ENCODE data around the gene SLC17A7.
"Not testable (repeated sequence)": the region's sequence is repeated elsewhere in the genome, so short reads cannot be mapped to it uniquely, and the experiment has no call there.

SLC17A7 gene

DNA sequence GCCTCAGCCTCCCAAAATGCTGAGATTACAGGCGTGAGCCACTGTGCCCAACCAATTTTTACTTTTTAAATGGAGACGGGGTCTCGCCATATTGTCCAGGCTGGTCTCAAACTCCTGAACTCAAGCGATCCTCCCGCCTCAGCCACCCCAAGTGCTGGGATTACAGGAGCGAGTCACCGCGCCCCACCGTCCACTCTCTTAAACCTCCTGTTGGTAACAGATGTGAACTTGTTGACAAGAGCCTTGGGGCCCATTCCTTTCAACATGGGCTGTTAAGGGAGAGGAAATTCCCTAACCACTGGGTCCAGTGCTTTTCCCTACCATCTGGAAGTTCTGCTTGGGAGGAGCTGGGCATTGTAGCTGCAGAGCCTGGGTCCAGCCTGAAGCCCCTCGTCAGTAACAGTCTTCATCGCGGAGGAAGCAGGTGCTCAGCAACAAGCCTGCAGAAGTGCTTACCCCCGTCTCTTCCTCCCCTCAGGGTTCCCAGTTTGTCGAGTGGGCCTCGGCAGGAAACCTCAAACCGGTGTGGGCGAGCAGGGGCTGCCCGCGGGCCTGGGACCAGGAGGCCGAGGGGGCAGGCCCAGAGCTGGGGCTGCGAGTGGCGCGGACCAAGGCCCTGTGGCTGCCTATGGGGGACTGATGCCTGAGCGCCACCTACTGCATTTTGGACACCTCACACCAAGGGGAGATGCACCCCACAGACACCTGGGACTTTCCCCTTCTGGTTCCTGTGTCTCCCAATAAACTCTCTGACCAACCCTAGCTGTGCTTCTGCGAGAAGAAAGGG, 28.7 kb upstream of the SLC17A7 start:
- DNase-seq = peak; percentile 70

DNA sequence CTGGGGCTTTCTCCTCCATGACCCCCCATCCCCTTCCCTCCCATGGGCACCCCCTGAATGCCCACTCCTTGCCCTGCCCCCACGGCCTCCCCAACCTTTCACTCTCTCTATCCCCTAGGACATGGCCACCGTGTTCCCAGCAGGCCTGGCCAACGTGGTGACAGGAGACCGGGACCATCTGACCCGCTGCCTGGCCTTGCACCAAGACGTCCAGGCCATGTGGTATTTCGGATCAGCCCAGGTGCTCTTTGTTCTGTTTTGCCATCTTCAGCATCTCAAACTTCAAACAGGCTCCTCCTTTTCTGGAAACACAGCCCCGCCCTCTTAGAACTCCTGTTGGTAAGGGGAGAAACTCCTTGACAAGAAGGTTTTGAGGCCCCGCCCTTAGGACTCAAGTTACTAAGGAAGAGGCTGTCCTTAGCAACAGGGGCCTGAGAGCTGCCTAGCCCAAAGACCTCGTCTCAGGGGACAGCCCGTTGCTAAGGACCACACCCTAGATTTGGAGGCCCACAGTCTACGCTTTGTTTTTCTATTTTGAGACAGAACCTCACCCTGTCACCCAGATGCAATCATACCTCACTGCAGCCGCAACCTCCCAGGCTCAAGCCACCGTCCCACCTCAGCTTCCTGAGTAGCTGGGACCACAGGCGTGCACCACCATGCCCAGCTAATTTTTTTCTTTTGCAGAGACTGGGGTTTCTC, 27.6 kb upstream of the SLC17A7 start:
- DNase-seq = peak; percentile 70

DNA sequence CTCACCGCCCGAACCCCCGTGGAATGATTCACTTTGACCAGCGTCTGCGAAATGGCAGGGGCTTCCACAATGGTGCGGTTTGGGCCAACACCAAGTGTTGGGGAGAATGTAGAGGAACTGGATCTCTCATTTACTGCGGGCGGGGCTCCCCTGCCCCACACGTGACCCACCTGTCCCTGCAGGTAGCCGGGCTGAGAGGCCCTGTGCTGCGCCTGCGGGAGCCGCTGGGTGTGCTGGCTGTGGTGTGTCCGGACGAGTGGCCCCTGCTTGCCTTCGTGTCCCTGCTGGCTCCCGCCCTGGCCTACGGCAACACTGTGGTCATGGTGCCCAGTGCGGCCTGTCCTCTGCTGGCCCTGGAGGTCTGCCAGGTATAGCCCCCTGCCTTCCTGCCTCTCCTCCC, 26.9 kb upstream of the SLC17A7 start:
- DNase-seq = no peak

DNA sequence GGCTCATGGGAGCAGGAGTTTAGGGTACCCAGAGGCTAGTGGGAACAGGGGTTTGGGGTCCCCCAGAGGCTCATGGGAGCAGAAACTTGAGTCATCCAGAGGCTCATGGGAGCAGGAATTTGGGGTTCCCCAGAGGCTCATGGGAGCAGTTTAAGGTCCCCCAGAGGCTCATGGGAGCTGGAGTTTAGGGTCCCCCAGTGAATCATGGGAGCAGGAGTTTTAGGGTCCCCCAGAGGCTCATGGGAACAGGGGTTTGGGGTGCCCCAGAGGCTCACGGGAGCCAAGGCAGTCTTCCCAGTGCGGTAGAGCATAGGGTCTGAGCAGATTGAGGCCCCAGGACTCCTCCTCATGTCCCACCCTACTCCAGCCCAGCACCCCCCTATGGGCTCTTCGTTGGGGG, 24.0 kb upstream of the SLC17A7 start:
- DNase-seq = no peak

DNA sequence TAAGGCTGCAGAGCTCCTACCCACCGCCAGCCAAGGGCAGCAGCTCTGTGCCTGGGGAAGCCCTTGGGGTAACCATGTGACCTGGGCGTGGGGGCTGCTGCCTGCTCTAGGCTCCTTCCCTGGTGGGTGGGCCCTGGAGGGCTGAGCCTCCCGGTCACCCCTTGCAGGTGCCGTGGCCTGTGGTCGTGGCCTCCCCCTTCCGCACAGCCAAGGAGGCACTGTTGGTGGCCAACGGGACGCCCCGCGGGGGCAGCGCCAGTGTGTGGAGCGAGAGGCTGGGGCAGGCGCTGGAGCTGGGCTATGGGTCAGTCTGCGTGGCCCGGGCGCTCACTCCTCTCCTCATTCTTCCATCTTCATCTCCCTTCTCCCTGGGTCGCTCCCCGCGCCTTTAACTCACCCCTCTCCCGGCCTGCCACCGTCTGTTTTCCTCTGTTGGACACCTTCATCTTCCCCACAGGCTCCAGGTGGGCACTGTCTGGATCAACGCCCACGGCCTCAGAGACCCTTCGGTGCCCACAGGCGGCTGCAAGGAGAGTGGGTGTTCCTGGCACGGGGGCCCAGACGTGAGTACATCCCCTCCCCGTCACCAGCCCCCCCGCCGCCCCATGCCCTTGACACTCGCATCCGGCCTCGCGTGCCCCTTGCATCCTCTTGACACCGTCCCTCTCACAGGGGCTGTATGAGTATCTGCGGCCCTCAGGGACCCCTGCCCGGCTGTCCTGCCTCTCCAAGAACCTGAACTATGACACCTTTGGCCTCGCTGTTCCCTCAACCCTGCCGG, 22.8 kb upstream of the SLC17A7 start:
- no peak for DNase-seq

DNA sequence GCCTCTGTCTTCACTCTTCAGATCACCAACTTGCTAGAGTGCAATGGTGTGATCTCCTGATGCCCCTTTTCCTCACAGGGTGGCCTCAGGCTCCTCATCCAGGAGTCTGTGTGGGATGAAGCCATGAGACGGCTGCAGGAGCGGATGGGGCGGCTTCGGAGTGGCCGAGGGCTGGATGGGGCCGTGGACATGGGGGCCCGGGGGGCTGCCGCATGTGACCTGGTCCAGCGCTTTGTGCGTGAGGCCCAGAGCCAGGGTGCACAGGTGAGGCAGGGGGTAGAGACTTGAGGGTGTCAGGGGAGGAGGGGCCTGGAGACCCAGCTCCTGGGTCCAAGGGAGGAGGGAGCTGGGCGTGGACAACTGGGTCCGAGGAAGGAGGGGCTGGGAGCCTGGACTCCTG, 21.2 kb upstream of the SLC17A7 start:
- DNase-seq = no peak

DNA sequence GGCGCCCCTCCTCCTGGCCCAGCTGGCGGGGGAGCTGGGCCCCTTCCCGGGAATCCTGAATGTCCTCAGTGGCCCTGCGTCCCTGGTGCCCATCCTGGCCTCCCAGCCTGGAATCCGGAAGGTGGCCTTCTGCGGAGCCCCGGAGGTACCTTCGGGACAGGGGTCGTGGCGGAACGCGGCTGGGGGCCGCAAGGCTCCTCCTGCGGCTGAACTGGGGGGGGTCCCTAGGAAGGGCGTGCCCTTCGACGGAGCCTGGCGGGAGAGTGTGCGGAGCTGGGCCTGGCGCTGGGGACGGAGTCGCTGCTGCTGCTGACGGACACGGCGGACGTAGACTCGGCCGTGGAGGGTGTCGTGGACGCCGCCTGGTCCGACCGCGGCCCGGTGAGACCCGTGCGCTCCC, 20.3 kb upstream of the SLC17A7 start:
- DNase-seq = no peak

DNA sequence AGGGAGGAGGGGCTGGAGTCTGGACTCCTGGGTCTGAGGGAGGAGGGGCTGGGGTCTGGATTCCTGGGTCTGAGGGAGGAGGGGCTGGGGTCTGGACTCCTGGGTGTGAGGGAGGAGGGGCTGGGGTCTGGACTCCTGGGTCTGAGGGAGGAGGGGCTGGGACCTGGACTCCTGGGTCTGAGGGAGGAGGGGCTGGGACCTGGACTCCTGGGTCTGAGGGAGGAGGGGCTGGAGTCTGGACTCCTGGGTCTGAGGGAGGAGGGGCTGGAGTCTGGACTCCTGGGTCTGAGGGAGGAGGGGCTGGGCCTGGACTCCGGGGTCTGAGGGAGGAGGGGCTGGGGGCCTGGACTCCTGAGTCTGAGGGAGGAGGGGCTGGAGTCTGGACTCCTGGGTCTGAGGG, 19.8 kb upstream of the SLC17A7 start:
- DNase-seq = not testable (repeated sequence)

DNA sequence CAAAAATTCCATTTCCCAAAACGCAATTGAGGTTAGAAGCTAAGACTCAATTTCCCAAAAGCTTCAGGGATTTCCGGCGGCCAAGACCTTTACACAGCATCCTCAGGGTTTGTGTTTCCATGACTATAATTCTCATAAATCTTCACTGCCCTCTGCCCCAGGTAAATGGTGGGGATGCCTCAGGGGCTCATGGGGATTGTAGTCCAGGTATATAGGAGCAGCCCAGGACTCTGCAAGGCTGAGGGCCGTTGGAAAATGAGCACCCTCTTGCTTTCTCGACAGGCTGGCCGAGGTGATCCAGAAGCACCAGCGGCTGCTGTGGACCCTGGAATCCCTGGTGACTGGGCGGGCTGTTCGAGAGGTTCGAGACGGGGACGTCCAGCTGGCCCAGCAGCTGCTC, 18.1 kb upstream of the SLC17A7 start:
- no peak for DNase-seq

DNA sequence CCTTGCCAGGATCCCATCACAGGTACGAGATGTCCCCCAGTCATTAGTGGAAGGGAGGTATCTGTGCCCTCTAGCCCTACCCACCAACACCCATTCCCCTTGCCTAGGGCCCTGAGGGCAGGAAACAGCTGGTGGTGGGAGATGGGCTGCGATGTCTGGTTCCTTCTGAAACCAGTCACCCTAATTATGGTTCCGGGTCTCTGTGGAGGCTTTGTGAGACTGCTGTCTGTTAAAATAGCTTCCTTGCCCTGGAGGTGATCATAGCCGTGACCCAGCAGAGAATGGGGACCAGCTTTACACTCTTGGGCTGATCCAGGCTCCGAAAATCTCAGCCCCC, 17.2 kb upstream of the SLC17A7 start:
- no peak for DNase-seq

DNA sequence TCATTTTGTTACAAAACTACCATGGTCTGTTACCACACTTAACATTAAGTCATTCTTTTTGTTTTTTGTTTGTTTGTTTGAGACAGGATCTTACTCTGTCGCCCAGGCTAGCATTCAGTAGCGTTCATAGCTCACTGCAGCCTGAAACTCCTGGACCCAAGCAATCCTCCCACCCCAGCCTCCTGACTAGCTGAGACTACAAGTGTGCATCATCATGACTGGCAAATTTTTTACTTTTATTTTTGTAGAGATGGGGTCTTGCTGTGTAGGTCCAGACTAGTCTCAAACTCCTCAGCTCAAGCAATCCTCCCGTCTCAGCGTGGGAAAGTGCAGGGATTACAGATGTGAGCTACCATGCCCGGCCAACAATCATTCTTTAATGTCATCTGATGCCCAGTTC, 15.0 kb upstream of the SLC17A7 start:
- DNase-seq = peak; percentile 47

DNA sequence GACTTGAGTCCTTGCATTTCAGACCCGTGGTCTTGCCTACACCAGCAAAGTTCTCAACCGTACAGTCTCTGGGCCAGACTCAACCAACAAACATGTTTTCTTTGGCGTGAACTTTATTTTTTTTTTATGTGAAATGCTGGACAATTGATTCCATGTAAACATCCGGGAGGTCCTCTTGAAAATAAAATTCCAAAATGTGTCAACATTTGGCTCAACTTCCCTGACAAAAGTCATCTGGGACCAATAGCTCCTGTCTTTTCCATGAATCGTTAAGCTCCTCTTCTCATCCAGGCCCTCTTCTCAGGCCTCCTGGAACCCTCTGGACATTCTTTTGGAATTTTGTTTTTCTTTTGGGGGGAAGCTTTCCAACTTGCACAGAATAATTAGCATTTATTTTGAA, 14.4 kb upstream of the SLC17A7 start:
- DNase-seq = no peak

DNA sequence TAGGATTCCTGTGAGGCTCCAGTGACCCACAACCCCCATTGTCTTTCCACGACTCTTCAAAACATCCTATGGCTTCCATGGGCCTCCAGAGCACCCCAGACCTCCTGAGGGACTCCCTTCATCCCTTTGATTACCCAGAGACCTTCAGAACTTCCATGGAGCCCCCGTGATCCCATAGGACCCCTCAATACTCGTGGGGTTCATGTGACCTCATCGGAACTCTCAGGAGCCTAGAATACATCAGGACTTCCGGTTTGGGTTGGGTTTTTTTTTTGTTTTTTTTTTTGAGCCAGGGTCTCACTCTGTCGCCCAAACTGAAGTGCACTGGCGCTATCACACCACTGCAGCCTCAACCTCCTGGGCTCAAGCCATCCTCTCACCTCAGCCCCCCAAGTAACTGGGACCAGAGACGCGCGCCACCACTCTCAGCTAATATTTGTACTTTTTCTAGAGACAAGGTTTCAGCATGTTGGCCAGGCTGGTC, 12.5 kb upstream of the SLC17A7 start:
- no peak for DNase-seq

DNA sequence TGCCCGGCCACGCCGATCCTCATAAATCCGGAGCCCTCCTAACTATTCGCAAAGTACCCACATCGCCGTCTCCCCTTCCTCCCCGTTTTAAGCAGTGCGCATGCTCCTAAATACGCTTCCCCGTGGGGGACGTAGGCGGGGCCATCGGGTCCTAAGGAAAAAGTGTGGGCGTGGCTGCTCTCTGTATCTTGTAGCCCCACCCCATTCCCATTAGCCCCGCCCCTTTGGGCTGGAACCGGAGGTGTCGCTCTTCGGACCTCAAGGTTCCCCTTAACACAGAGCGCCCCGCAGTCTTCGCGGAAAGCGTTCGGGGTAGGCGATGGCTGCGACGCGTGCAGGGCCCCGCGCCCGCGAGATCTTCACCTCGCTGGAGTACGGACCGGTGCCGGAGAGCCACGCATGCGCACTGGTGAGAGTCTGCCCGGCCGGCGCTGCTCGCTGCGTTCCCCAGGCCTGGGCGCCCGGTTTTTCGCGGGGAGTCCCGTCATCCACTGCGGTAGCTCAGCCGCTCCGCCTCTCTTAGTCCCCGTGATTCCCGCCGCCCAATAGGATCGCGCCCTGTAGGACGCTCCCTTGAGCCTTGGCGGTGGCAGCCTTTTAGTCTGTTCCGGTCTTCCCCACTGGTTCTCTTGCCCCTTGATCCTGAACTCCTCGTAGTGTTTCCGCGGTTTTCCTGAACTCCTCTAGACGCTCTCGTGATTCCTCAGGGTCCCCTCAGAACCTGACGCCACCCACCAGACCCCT, 11.9 kb upstream of the SLC17A7 start, which contains the start of gene ALDH16A1:
Gene ALDH16A1 (plus strand): TSS at position 213 of the 744 bp plus-strand sequence. CDS start 107 bp downstream, at position 320.
- peak; percentile 99 for DNase-seq

DNA sequence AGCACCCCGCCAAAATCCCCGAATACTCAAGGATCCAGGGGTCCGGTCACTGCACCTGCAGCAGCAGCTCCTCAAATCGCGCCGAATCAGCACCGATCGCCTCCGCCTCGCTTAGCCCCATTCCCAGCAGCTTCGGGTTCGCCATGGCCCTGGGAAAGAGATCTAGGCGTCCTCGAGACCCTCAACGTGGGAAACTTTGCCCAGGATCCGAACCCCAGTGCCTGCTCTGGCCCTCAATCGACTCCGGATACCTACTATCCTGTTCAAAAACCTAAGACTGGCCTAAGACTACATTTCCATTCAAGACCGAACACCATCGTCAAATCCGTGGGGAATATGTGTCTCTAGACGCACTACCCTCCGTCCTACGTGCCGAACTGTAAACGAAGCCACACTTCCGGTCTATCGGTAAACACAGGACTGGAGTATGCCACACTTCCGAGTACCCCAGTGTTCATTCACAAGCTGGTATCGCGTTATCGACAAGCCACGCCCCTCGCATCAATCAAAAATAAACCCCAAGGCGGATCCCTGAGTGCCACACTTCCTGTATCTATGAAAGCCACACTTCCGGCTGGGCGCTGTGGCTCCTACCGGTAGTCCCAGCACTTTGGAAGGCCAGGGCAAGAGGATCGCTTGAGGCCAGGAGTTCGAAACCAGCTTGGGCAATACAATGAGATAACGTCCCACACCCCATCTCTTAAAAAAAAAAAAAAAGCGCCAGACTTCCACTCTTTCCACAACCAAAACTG, 10.3 kb upstream of the SLC17A7 start, which contains the start of gene PIH1D1:
Gene PIH1D1 (minus strand): TSS at position 385 of the 752 bp plus-strand sequence. CDS start 240 bp downstream, at position 145.
- peak; percentile 99 for DNase-seq

DNA sequence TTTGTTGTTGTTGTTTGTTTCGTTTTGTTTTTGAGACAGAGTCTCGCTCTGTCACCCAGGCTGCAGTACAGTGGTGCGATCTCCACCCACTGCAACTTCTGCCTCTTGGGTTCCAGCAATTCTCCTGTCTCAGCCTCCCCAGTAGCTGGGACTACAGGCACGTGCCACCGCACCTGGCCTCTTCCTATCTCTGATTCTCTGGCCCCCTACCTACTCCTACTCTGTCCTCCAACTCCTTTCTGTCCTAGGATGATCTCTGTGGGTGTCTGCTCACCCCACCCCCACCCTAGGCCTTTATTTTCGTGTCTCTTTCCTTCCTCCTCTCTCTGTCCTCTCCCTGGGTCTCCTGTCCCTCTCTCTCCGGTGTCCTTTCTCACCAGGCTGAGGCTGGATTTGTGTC, 9.1 kb upstream of the SLC17A7 start:
- no peak for DNase-seq

DNA sequence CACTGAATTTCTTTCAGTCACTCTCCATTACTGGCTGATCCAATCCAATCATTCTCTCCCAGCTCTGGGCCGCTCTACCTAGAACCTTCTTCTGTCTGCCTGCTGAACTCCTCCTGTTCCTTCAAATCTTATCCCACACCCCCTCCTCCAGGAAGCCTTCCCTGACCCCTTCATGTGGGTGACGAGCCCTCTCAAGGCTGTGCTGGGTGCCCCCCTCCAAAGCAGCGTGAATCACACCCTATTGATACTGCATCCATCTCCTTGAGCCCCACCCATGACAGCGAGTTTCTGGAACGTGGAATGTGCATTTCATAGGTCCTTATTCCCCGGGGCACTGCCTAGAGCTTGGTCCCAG, 7.1 kb upstream of the SLC17A7 start:
- no peak for DNase-seq

DNA sequence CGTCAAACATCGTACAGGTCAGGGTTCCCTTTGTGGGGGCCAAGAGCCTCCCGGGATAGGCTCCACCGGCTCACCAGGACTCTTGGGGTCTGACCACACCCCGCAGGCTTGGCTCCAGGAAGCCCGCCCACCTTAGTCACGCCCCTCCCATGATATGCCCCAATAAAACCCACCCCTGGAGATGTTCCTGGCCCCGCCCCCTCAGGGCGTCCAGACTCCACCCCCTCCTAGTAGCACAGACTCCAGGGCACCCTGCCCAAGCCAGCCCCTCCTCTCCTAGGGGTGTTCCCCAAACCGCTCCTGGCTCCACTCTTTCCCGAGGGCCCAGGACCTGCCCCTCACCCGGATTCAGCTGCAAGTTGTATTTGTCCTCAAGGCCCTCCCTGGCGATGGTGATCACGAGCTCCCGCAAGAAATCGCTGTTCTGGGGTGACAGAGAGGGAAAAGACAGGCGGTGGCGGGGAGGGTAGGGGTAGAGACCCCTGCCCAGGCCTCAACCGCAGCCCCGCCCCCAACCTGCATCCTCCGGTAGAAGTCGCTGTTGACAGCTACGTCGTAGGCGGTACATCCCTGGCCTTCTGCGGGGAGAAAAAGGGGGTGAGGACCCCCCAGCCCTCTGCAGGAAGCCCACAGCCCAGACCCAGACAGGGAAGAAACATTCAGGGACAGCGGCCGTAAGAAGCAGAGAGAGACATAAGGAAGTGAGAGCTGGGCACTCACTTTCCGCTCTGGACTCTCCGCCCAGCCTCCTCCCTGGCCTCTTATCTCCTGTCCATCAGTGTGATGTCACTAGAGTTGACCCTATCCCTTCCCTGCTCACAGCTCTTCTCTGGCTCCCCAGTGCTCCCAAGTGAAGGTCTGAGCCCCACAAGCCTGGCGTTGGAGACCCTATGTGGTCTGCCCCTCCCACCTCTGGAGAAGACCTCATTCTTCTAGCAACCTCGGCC, 6.4 kb upstream of the SLC17A7 start:
- no peak for DNase-seq

DNA sequence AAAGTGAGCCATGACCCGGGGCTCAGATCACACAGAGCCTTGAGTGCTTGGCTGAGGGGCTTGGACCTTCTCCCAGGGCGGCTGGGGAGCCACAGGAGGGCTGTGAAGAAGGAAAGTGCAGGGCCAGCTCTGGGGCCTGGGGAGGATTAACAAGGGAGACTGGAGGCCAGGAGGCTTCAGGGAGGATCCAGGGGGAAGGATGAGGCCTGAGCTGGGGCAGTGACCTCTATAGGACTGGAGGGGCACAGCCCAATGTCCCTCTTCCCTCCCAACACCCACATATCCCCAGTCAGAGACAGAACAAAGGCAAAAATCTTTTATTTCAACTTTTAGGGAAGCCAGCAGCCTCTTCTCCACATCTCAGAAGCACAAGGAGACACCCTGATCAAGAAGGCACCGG, 4.7 kb upstream of the SLC17A7 start:
- DNase-seq = no peak

DNA sequence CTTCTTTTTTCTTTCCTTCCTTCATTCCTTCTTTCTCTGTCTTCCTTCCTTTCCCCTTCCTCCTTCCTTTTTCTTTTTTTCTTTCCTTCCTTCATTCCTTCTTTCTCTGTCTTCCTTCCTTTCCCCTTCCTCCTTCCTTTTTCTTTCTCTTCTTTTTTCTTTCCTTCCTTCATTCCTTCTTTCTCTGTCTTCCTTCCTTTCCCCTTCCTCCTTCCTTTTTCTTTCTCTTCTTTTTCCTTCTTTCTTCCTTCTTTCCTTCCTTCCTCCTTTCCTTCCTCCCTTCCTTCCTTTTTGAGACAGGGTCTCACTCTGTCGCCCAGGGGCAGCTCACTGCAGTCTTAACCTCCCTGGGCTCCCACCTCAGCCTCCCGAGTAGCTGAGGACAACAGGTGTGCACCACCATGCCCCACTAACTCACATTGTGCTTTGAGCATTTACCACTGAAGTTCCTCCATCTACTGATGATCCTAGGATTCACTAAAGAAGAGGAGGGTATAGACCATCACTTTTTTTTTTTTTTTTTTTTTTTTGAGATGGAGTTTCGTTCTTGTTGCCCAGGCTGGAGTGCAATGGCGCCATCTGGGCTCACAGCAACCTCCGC, 2.9 kb upstream of the SLC17A7 start:
- DNase-seq = not testable (repeated sequence)

Measured in inflammatory macrophage treated with lipopolysaccharide for 4 hours (primary cell).